Kasumi-1 (cell line): ENCODE data around the gene PXYLP1.
"Not testable (repeated sequence)": the region's sequence is repeated elsewhere in the genome, so short reads cannot be mapped to it uniquely, and the experiment has no call there.

ENCODE experiments used
- DNase-seq, 2 experiments: peaks; one replicate each; lab custom pipeline; 2025; lab: John Stamatoyannopoulos, UW

The PXYLP1 gene

GRCh38 chr3:141300426-141300825 lies 68.8 kb downstream of the PXYLP1 start:
- DNase-seq, result not testable (repeated sequence)

- no peak for DNase-seq
Observed at GRCh38 chr3:141302364-141303141, 70.9 kb downstream of the PXYLP1 start.

GRCh38 chr3:141303481-141304223 lies 72.0 kb downstream of the PXYLP1 start:
- DNase-seq, result peak; percentile 81 to 91

- DNase-seq, result peak in 1 of 2 experiments; percentile 18
Observed at GRCh38 chr3:141305436-141305835, 73.8 kb downstream of the PXYLP1 start.

- DNase-seq, result no peak
Observed at GRCh38 chr3:141306276-141306675, 74.7 kb downstream of the PXYLP1 start.

GRCh38 chr3:141306922-141307321 lies 75.3 kb downstream of the PXYLP1 start:
- no peak for DNase-seq

- no peak for DNase-seq
Observed at GRCh38 chr3:141307351-141308059, 75.9 kb downstream of the PXYLP1 start.

- DNase-seq, result no peak
Observed at GRCh38 chr3:141308588-141309218, 77.1 kb downstream of the PXYLP1 start.

GRCh38 chr3:141311170-141311495 lies 79.5 kb downstream of the PXYLP1 start:
- DNase-seq, result no peak

- peak; percentile 98 to 99 for DNase-seq
Observed at GRCh38 chr3:141311496-141312353, 80.1 kb downstream of the PXYLP1 start.

- no peak for DNase-seq
Observed at GRCh38 chr3:141312354-141313092, 80.9 kb downstream of the PXYLP1 start.

GRCh38 chr3:141313093-141313683 lies 81.6 kb downstream of the PXYLP1 start:
- no peak for DNase-seq

GRCh38 chr3:141314415-141314814 lies 82.8 kb downstream of the PXYLP1 start:
- DNase-seq, result not testable (repeated sequence)

GRCh38 chr3:141316851-141317250 lies 85.2 kb downstream of the PXYLP1 start:
- DNase-seq, result no peak

GRCh38 chr3:141320399-141321108 lies 88.9 kb downstream of the PXYLP1 start:
- DNase-seq, result no peak

GRCh38 chr3:141321109-141321497 lies 89.5 kb downstream of the PXYLP1 start:
- DNase-seq, result no peak

- DNase-seq, result no peak
Observed at GRCh38 chr3:141323936-141324704, 92.5 kb downstream of the PXYLP1 start.

GRCh38 chr3:141326123-141326522 lies 94.5 kb downstream of the PXYLP1 start:
- no peak for DNase-seq

- DNase-seq, result no peak
Observed at GRCh38 chr3:141326626-141327025, 95.0 kb downstream of the PXYLP1 start.
